ENCODE data around the gene TTLL6.

Gene TTLL6

DNA sequence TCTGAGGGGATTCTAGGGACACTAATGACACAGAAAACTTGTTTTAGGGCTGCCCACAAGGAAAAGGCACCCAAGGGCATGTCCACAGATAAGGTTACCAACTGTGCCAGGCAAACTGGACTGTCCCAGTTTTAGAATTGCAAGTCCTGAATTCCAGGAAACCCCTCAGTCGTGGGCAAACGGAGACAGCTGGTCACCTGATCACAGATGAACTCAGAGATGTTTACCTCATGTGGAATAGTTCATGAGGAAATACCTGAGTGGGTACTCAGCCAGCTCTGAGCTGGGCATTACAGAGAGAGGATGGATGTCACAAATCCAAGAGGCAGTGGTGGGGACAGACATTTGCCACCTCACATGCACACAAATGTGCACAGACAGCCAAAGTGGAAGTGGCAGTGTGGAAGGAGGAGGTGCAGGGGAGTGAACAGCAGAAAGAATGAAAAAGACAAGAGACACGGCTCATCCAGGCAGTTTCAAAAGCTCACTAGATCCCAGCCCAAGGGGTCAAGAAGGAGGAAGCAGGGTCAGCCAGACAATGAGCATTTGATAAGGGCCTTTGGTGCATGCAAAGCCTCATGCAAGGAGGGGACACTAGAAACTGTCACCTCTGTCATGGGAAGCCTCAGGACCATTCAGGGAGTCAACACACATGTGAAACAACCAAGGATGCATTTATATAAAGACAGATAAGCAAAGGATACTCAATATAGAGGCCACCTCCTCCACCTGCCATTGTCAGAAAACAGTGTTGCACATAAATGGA is 24.8 kb downstream of the TTLL6 start:
- H2AFZ ChIP-seq (ENCODE audit: low read length), result peak overlapping the region; percentile 82
- H3K4me1 ChIP-seq (ENCODE audit: insufficient read depth, low read length, poor library complexity, severe bottlenecking), result peaks cover 6% of the 10 kb centered on the region
- H3K27me3 ChIP-seq (ENCODE audit: insufficient read depth, low read length, poor library complexity, severe bottlenecking), result no peaks in the 10 kb centered on the region
- no peaks in the 10 kb centered on the region for H3K9me2 ChIP-seq (replicated peaks; ENCODE audit: low read depth, low read length)
- peak overlapping the region; percentile 23 for H3K9ac ChIP-seq (ENCODE audit: low read depth, low read length, poor library complexity, severe bottlenecking)
- H4K20me1 ChIP-seq (ENCODE audit: insufficient read depth, low read length, poor library complexity, severe bottlenecking), result no peaks in the 10 kb centered on the region
- no peaks in the 10 kb centered on the region for H3K9me3 ChIP-seq (ENCODE audit: insufficient read depth, low read depth, low read length)
- H3K79me2 ChIP-seq (ENCODE audit: insufficient read depth, low read length), result no peaks in the 10 kb centered on the region
- no peaks in the 10 kb centered on the region for H3F3A ChIP-seq (ENCODE audit: low read depth)
- no peak overlapping the region for H3K4me3 ChIP-seq (ENCODE audit: low read length, poor library complexity, severe bottlenecking)
- H3K4me2 ChIP-seq (ENCODE audit: low read depth, low read length, poor library complexity, severe bottlenecking), result peak overlapping the region; percentile 18
- no peaks in the 10 kb centered on the region for H3K36me3 ChIP-seq (ENCODE audit: insufficient read depth, low read length)
- no peak for TF ChIP-seq EZH2phosphoT487 (IDR thresholded peaks at IDR 0.05; ENCODE audit: borderline replicate concordance)
- TF ChIP-seq, protein P1, sequence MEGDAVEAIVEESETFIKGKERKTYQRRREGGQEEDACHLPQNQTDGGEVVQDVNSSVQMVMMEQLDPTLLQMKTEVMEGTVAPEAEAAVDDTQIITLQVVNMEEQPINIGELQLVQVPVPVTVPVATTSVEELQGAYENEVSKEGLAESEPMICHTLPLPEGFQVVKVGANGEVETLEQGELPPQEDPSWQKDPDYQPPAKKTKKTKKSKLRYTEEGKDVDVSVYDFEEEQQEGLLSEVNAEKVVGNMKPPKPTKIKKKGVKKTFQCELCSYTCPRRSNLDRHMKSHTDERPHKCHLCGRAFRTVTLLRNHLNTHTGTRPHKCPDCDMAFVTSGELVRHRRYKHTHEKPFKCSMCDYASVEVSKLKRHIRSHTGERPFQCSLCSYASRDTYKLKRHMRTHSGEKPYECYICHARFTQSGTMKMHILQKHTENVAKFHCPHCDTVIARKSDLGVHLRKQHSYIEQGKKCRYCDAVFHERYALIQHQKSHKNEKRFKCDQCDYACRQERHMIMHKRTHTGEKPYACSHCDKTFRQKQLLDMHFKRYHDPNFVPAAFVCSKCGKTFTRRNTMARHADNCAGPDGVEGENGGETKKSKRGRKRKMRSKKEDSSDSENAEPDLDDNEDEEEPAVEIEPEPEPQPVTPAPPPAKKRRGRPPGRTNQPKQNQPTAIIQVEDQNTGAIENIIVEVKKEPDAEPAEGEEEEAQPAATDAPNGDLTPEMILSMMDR (conservative IDR thresholded peaks at IDR 0.05; ENCODE audit: low read length), result no peak

GRCh38 chr17:48791128-48792032 is 25.6 kb downstream of the TTLL6 start:
- no peaks in the 10 kb centered on the region for H3K9me3 ChIP-seq (ENCODE audit: insufficient read depth, low read depth, low read length)
- TF ChIP-seq EZH2phosphoT487 (IDR thresholded peaks at IDR 0.05; ENCODE audit: borderline replicate concordance), result no peak
- TF ChIP-seq, protein P1 (conservative IDR thresholded peaks at IDR 0.05; ENCODE audit: low read length), result peak; percentile 93
- peaks cover 6% of the 10 kb centered on the region for H3K4me1 ChIP-seq (ENCODE audit: insufficient read depth, low read length, poor library complexity, severe bottlenecking)
- H3K9ac ChIP-seq (ENCODE audit: low read depth, low read length, poor library complexity, severe bottlenecking), result peak overlapping the region; percentile 23
- peak overlapping the region; percentile 18 for H3K4me2 ChIP-seq (ENCODE audit: low read depth, low read length, poor library complexity, severe bottlenecking)
- no peaks in the 10 kb centered on the region for H4K20me1 ChIP-seq (ENCODE audit: insufficient read depth, low read length, poor library complexity, severe bottlenecking)
- H3K4me3 ChIP-seq (ENCODE audit: low read length, poor library complexity, severe bottlenecking), result no peak overlapping the region
- peak overlapping the region; percentile 82 for H2AFZ ChIP-seq (ENCODE audit: low read length)
- no peaks in the 10 kb centered on the region for H3K79me2 ChIP-seq (ENCODE audit: insufficient read depth, low read length)
- H3F3A ChIP-seq (ENCODE audit: low read depth), result no peaks in the 10 kb centered on the region
- H3K9me2 ChIP-seq (replicated peaks; ENCODE audit: low read depth, low read length), result no peaks in the 10 kb centered on the region
- no peaks in the 10 kb centered on the region for H3K36me3 ChIP-seq (ENCODE audit: insufficient read depth, low read length)
- no peaks in the 10 kb centered on the region for H3K27me3 ChIP-seq (ENCODE audit: insufficient read depth, low read length, poor library complexity, severe bottlenecking)

- Histone ChIP-seq H4K20me1 (ENCODE audit: insufficient read depth, low read length, poor library complexity, severe bottlenecking) (no peaks in the 10 kb centered on the region), H3K9ac (ENCODE audit: low read depth, low read length, poor library complexity, severe bottlenecking) (no peak overlapping the region), H3F3A (ENCODE audit: low read depth) (no peaks in the 10 kb centered on the region), H3K79me2 (ENCODE audit: insufficient read depth, low read length) (no peaks in the 10 kb centered on the region), H3K4me2 (ENCODE audit: low read depth, low read length, poor library complexity, severe bottlenecking) (peak overlapping the region; percentile 18), H3K27me3 (ENCODE audit: insufficient read depth, low read length, poor library complexity, severe bottlenecking) (no peaks in the 10 kb centered on the region), H3K9me2 (replicated peaks; ENCODE audit: low read depth, low read length) (no peaks in the 10 kb centered on the region), H3K36me3 (ENCODE audit: insufficient read depth, low read length) (no peaks in the 10 kb centered on the region), H3K4me3 (ENCODE audit: low read length, poor library complexity, severe bottlenecking) (no peak overlapping the region), H3K4me1 (ENCODE audit: insufficient read depth, low read length, poor library complexity, severe bottlenecking) (peaks cover 6% of the 10 kb centered on the region), H2AFZ (ENCODE audit: low read length) (peak overlapping the region; percentile 82), H3K9me3 (ENCODE audit: insufficient read depth, low read depth, low read length) (no peaks in the 10 kb centered on the region)
- TF ChIP-seq EZH2phosphoT487 (IDR thresholded peaks at IDR 0.05; ENCODE audit: borderline replicate concordance), result no peak
- TF ChIP-seq, protein P1 (conservative IDR thresholded peaks at IDR 0.05; ENCODE audit: low read length), result no peak
Measured at GRCh38 chr17:48790607-48791127, 26.4 kb downstream of the TTLL6 start.

All from Loucy (cell line).